Medulla oblongata (tissue), 1 donor: ENCODE data around the gene PRICKLE3.

Experiments
- DNase-seq: peaks from one replicate; pipeline ENCODE4 v3.0.0-alpha.2; 2015; ENCODE audit errors: extremely low spot score

PRICKLE3 gene

GRCh38 chrX:49208399-49208798 is 22.2 kb upstream of the PRICKLE3 start:
- no peak for DNase-seq

GRCh38 chrX:49206543-49206942 is 20.4 kb upstream of the PRICKLE3 start:
- DNase-seq = no peak

GRCh38 chrX:49205443-49205842 is 19.3 kb upstream of the PRICKLE3 start:
- DNase-seq = no peak

- DNase-seq = no peak
These were observed 18.5 kb upstream of the PRICKLE3 start for GRCh38 chrX:49204709-49205108.

GRCh38 chrX:49204017-49204416 is 17.8 kb upstream of the PRICKLE3 start:
- DNase-seq = no peak

- no peak for DNase-seq
These were observed 17.4 kb upstream of the PRICKLE3 start for GRCh38 chrX:49203536-49203935.

- no peak for DNase-seq
These were observed 15.8 kb upstream of the PRICKLE3 start for GRCh38 chrX:49202022-49202421.

- DNase-seq = peak; percentile 78
These were observed 14.0 kb upstream of the PRICKLE3 start, which contains the start of gene SYP for GRCh38 chrX:49199906-49200771. TSS of gene SYP (minus strand) at chrX:49200193. CDS start at chrX:49200186, 7 bp downstream.

GRCh38 chrX:49199315-49199595 is 13.1 kb upstream of the PRICKLE3 start:
- DNase-seq = no peak

GRCh38 chrX:49198540-49199314 is 12.6 kb upstream of the PRICKLE3 start:
- no peak for DNase-seq

GRCh38 chrX:49197543-49198087 is 11.4 kb upstream of the PRICKLE3 start:
- no peak for DNase-seq

GRCh38 chrX:49193542-49193964 is 7.4 kb upstream of the PRICKLE3 start:
- DNase-seq = no peak

GRCh38 chrX:49192722-49193328 is 6.7 kb upstream of the PRICKLE3 start:
- no peak for DNase-seq

- DNase-seq = no peak
These were observed 5.4 kb upstream of the PRICKLE3 start for GRCh38 chrX:49191574-49192011.

GRCh38 chrX:49190821-49191573 is 4.8 kb upstream of the PRICKLE3 start:
- DNase-seq = peak; percentile 98

GRCh38 chrX:49189606-49190005 is 3.4 kb upstream of the PRICKLE3 start:
- no peak for DNase-seq

- DNase-seq = no peak
These were observed 2.4 kb upstream of the PRICKLE3 start for GRCh38 chrX:49188468-49189076.

GRCh38 chrX:49187526-49187925 is 1.4 kb upstream of the PRICKLE3 start:
- no peak for DNase-seq

GRCh38 chrX:49187028-49187394 is 838 bp upstream of the PRICKLE3 start:
- DNase-seq = no peak

GRCh38 chrX:49184294-49185281 is 1.6 kb downstream of the PRICKLE3 start:
- DNase-seq = no peak
